ENCODE measurements around the gene IFI27L1. TPM values are rescaled to one million over a fixed set of nuclear protein-coding genes. Genes with fewer than 3 reads are reported as not detected.

The IFI27L1 gene
- total and polyA plus RNA-seq, 2 of the 13 experiments (the other 11 are each of a cell fraction or from before 2014, with no cell fraction given) = 11.9 to 19.0 TPM

DNA sequence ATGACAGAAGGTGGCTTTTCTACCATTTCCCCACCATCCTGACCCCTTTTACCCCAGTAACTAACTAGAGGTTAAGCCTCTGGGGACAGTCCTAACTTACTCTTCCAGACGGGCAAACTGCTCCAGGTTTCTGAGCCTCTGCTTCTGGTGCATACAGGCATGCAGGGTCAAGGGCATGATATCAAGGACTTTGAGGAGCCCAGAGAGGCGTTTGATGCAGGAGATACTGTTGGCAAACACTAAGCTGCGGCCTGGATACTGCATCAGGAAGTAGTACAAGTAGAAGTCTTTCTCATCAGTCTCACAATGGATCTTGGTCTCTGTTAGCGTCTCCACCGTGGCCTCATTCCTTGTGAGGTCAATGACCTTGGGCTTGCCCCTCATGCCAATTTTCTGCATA, 21.1 kb upstream of the IFI27L1 start:
- Histone ChIP-seq H3K9me3 (ENCODE audit: low read length) (no peaks in the 10 kb centered on the region), H3K36me3 (replicated peaks in 1 of 2; ENCODE audit: control insufficient read depth in 1 of 2, insufficient read depth in 2 of 2, low read length in 2 of 2) (peaks cover 23 to 64% of the 10 kb centered on the region in 2 experiments), H3K9ac (ENCODE audit: insufficient read depth, low read depth, low read length) (peak overlapping the region; percentile 60), H3K27ac (ENCODE audit: extremely low read length, insufficient read depth, low read length) (peak overlapping the region; percentile 92), H3K4me3 (replicated peaks in 1 of 3; ENCODE audit: insufficient read depth in 1 of 3, low read depth in 2 of 3, low read length in 3 of 3) (no peak overlapping the region), H3K4me1 (ENCODE audit: insufficient read depth, low read length) (peaks cover 49% of the 10 kb centered on the region), H3K27me3 (ENCODE audit: control insufficient read depth in 1 of 2, insufficient read depth in 2 of 2, low read length in 2 of 2) (no peaks in the 10 kb centered on the region), H4K20me1 (ENCODE audit: insufficient read depth, low read length) (no peaks in the 10 kb centered on the region), H3K4me2 (ENCODE audit: low read depth, low read length) (peak overlapping the region; percentile 65), H3K79me2 (ENCODE audit: insufficient read depth, low read length) (peaks cover 46% of the 10 kb centered on the region), H2AFZ (ENCODE audit: low read length) (no peak overlapping the region)
- in situ Hi-C loops (cut with HindIII; ENCODE audit: extremely low pct_ligation_motif_present, low pct_unique_long_range_greater_than_20kb) (loop anchor here (10.0 kb wide), 1 partner anchor 245 kb away; no protein-coding TSS in a partner anchor), intact Hi-C loops (cut with micrococcal nuclease; ENCODE audit: unreplicated experiment) (no loop called here)
- WGBS (ENCODE audit: low lambda C conversion rate) = 35% methylated on average over 4 of the region's 5 CpGs
- POLR2A ChIA-PET = no interaction called here
- FAIRE-seq = no peak
- CTCF ChIA-PET (ENCODE audit: low intra/inter-chr PET ratio, low total read pairs) = no interaction called here
- peak; percentile 58 for ATAC-seq
- no TSS peak for BruUV-seq (replicated peaks)
- no peak for DNase-seq (ENCODE audit: low spot score)
- TF ChIP-seq SOX13 (IDR thresholded peaks at IDR 0.05) (no peak), SOX13 (CRISPR knock-in tag; conservative IDR thresholded peaks at IDR 0.05 in 1 of 2, IDR thresholded peaks at IDR 0.05 in 1 of 2) (no peak), RBAK (CRISPR knock-in tag; IDR thresholded peaks at IDR 0.05) (no peak), ELF1 (CRISPR knock-in tag; IDR thresholded peaks at IDR 0.05) (peak; percentile 31; the same call in 1 of the 2 replicates), SRSF4 (IDR thresholded peaks at IDR 0.05; ENCODE audit: low read depth, low read length, poor library complexity, severe bottlenecking) (no peak), TARDBP (CRISPR knock-in tag; IDR thresholded peaks at IDR 0.05) (0 out of 2 replicates have a peak, but pooled peaks have one; percentile 37)
- TF ChIP-seq, protein P1, sequence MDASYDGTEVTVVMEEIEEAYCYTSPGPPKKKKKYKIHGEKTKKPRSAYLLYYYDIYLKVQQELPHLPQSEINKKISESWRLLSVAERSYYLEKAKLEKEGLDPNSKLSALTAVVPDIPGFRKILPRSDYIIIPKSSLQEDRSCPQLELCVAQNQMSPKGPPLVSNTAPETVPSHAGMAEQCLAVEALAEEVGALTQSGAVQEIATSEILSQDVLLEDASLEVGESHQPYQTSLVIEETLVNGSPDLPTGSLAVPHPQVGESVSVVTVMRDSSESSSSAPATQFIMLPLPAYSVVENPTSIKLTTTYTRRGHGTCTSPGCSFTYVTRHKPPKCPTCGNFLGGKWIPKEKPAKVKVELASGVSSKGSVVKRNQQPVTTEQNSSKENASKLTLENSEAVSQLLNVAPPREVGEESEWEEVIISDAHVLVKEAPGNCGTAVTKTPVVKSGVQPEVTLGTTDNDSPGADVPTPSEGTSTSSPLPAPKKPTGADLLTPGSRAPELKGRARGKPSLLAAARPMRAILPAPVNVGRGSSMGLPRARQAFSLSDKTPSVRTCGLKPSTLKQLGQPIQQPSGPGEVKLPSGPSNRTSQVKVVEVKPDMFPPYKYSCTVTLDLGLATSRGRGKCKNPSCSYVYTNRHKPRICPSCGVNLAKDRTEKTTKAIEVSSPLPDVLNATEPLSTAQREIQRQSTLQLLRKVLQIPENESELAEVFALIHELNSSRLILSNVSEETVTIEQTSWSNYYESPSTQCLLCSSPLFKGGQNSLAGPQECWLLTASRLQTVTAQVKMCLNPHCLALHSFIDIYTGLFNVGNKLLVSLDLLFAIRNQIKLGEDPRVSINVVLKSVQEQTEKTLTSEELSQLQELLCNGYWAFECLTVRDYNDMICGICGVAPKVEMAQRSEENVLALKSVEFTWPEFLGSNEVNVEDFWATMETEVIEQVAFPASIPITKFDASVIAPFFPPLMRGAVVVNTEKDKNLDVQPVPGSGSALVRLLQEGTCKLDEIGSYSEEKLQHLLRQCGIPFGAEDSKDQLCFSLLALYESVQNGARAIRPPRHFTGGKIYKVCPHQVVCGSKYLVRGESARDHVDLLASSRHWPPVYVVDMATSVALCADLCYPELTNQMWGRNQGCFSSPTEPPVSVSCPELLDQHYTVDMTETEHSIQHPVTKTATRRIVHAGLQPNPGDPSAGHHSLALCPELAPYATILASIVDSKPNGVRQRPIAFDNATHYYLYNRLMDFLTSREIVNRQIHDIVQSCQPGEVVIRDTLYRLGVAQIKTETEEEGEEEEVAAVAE (CRISPR knock-in tag; IDR thresholded peaks at IDR 0.05; ENCODE audit: borderline replicate concordance) = no peak
- TF ChIP-seq, protein P2, sequence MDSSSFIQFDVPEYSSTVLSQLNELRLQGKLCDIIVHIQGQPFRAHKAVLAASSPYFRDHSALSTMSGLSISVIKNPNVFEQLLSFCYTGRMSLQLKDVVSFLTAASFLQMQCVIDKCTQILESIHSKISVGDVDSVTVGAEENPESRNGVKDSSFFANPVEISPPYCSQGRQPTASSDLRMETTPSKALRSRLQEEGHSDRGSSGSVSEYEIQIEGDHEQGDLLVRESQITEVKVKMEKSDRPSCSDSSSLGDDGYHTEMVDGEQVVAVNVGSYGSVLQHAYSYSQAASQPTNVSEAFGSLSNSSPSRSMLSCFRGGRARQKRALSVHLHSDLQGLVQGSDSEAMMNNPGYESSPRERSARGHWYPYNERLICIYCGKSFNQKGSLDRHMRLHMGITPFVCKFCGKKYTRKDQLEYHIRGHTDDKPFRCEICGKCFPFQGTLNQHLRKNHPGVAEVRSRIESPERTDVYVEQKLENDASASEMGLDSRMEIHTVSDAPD (CRISPR knock-in tag; IDR thresholded peaks at IDR 0.05) = no peak
- TF ChIP-seq, protein P3, sequence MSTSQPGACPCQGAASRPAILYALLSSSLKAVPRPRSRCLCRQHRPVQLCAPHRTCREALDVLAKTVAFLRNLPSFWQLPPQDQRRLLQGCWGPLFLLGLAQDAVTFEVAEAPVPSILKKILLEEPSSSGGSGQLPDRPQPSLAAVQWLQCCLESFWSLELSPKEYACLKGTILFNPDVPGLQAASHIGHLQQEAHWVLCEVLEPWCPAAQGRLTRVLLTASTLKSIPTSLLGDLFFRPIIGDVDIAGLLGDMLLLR (CRISPR knock-in tag; IDR thresholded peaks at IDR 0.05) = no peak
- TF ChIP-seq, protein P4, sequence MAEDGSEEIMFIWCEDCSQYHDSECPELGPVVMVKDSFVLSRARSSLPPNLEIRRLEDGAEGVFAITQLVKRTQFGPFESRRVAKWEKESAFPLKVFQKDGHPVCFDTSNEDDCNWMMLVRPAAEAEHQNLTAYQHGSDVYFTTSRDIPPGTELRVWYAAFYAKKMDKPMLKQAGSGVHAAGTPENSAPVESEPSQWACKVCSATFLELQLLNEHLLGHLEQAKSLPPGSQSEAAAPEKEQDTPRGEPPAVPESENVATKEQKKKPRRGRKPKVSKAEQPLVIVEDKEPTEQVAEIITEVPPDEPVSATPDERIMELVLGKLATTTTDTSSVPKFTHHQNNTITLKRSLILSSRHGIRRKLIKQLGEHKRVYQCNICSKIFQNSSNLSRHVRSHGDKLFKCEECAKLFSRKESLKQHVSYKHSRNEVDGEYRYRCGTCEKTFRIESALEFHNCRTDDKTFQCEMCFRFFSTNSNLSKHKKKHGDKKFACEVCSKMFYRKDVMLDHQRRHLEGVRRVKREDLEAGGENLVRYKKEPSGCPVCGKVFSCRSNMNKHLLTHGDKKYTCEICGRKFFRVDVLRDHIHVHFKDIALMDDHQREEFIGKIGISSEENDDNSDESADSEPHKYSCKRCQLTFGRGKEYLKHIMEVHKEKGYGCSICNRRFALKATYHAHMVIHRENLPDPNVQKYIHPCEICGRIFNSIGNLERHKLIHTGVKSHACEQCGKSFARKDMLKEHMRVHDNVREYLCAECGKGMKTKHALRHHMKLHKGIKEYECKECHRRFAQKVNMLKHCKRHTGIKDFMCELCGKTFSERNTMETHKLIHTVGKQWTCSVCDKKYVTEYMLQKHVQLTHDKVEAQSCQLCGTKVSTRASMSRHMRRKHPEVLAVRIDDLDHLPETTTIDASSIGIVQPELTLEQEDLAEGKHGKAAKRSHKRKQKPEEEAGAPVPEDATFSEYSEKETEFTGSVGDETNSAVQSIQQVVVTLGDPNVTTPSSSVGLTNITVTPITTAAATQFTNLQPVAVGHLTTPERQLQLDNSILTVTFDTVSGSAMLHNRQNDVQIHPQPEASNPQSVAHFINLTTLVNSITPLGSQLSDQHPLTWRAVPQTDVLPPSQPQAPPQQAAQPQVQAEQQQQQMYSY (CRISPR knock-in tag; IDR thresholded peaks at IDR 0.05) = peak; percentile 98
- TF ChIP-seq, protein P5, sequence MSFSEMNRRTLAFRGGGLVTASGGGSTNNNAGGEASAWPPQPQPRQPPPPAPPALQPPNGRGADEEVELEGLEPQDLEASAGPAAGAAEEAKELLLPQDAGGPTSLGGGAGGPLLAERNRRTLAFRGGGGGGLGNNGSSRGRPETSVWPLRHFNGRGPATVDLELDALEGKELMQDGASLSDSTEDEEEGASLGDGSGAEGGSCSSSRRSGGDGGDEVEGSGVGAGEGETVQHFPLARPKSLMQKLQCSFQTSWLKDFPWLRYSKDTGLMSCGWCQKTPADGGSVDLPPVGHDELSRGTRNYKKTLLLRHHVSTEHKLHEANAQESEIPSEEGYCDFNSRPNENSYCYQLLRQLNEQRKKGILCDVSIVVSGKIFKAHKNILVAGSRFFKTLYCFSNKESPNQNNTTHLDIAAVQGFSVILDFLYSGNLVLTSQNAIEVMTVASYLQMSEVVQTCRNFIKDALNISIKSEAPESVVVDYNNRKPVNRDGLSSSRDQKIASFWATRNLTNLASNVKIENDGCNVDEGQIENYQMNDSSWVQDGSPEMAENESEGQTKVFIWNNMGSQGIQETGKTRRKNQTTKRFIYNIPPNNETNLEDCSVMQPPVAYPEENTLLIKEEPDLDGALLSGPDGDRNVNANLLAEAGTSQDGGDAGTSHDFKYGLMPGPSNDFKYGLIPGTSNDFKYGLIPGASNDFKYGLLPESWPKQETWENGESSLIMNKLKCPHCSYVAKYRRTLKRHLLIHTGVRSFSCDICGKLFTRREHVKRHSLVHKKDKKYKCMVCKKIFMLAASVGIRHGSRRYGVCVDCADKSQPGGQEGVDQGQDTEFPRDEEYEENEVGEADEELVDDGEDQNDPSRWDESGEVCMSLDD (CRISPR knock-in tag; IDR thresholded peaks at IDR 0.05; ENCODE audit: borderline replicate concordance) = no peak
